Hematopoietic multipotent progenitor cell treated with erythropoietin and hydrocortisone succinate and interleukin-3 and kit ligand, for 15 days (in vitro differentiated cells): Measurements from ENCODE around the gene BRD2.
"Not testable (repeated sequence)": the region's sequence is repeated elsewhere in the genome, so short reads cannot be mapped to it uniquely, and the experiment has no call there.

ENCODE experiments used
- DNase-seq: peaks from one replicate; pipeline ENCODE4 v3.0.0-alpha.2; 2015; ENCODE audit warnings: low spot score

Gene BRD2

DNA sequence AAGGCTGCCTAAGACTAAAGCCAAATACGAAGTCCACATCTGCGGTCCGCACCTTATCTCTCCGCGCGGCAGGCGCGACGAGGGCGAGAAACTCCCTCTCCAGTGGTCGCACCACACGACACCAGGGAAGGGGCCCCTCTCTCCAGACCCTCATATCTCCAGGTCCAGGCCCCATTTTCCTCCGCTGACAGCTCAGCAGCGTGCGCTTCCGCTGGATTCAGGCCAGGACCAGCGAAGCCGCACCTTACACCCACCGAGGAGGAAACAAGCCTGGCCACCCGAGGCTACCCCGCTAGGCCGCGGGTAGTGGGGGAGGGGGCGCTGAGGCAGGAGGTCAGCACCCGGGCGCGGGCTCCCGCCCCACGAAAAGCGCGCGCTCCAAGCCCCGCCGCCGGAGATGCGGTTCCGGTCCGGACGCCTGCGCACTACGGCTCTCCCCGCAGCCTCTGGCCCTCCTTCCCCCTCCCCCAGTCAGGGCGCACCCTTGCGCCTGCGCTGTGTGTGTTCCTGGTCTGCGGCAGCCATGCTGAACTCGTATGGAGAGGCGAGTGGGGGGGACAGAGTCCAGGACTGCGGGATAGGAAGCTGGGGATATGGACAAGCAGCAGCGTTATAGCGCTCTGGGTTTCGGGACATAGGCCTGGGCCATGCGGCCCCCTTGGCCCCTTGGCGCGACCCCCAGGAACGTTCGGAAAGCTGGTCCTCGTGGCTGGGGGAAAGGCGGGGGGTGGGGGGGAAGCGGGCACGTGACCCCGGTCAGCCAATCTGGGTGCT, at the start of gene BRD2:
TSS of gene BRD2 (plus strand) at position 502 of the 774 bp plus-strand sequence. CDS start 4,305 bp downstream, outside the sequence.
- DNase-seq: peak; percentile 97

DNA sequence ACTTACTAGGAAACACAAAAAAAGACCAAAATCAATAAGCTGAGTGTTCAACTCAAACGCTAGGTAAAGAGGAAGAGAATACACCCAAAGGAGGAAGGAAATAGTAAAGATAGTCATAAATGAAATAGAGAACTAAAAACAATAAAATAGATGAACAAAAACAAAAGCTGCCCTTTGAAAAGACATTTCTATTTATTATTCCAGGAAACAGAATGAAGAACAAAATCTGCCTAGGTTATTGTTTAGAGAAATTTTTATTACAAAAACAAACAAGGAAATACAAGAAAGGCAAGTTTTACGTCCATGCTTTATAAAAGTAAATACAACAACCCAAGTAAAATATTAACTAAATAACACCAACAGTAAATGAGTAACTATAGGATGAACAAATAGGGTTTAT, 47.7 kb upstream of the BRD2 start:
- DNase-seq: no peak

DNA sequence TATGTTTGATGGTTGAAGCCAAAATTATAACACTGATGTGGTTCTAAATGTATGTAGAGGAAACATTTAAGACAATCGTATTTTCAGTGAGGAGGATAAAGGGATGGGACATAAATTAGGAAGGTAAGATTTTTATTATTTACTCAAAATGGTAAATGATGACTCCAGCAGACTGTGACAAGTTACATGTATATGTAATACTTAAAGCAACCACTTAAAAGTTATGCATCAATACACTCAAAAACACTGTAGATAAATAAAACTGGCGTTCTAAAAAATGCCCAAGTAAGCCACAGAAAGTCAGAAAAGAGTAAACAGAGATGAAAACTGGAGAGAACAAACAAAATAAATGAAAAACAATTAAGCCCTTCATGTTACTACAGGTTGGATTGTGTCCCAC, 46.3 kb upstream of the BRD2 start:
- no peak for DNase-seq

DNA sequence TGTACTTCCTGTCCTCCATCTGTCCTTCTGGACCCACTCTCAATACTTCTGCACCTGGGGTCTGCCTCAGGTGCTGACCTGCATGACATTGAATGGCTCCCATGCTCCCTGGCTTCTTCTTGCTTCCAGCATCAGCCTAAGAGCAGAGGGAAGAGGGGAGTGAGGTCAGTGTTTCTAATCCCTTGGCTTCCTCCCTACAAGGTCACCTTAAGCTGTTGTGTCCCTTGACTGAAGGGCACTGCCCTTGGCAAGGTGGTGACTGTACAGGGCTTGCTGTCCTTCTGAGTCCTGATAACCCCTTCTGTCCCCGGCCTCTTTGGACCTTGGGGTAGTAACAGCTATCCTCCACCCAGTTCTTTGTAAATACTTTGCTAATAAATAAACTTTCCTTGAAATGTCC, 37.2 kb upstream of the BRD2 start:
- DNase-seq: no peak

DNA sequence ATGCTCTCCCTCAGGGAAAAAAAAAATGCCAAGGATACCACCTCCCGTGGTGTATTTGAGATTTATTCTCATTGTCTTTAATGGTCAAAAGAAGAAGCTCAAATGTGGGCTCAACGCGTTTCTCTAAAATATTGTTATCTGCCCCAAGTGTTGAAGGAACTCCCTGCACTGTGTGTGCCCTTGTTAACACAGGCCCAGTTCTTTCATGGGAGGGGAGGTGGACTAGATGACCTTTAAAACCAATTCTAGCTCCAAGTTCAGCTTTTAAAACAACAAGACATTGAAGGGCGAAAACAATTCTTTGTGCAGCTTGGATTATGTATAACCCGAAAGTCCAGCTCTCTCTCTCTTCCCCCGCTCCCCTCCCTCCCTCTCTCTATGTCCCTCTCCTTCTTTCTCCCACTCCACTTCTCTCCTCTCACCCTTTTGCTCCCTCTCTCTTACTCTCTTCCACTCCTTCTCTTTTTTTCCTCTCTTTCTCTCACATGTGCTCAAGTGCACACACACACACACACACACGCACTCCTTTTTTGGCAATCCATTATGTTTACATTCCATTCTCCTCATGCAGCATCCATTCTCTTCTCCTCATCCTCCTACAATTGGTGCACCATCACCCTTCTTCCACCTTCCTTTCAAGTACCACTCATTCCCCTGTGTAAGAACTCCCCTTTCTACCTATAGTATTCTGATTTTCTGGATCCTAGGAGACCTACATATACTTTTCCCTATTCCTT, 36.1 kb upstream of the BRD2 start:
- no peak for DNase-seq

DNA sequence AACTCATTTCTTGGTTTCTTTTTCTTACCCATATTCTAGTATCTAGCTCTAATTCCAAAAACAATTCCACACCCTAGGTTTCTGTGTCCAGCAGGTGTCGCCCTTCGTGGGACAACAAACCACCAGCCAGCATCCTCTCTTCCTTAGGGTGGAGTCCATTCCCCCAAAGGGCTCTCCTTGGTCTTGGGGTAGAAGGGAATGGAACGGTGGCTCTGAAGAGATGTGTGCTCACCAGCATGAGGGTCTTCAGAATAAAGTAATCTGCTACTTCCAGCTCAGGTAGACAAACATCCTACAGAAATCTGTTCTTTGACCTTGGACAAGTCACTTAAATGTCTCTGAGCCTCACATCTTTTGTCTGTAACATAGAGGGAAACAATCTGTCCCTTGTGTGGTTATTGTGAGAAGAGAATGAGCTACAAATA, 34.7 kb upstream of the BRD2 start:
- peak; percentile 85 for DNase-seq

DNA sequence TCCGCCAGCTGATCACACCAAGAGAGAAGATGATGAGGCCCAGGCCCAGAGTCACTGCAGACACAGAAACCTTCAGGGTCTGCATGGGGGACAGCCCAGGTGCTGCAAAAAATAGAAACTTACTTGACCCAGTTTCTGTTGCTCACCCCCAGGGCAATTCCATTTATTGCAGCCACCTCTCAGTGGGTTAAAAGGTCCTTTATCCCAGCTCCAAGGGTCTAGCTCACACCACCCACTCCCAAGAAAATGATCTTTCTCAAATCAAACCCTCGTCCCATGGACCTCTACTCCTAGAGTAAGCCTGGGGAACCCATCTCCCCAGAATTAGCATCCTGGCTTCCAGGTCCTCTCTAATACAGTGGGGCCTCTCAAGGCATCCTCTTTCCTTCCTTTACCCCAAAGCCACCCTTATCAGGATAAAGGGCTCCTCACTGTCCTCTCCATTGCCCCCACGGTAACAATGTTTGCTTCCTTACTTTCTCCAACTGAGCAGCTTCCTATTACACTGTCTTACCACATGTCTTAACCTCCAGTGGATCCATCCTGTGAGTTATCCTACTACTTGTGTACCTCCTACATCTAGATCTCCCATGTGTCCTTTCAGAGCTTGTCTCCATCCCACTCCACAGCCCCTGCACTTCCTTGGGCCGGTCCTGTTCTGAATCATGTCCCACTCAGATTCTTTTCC, 32.7 kb upstream of the BRD2 start:
- no peak for DNase-seq

DNA sequence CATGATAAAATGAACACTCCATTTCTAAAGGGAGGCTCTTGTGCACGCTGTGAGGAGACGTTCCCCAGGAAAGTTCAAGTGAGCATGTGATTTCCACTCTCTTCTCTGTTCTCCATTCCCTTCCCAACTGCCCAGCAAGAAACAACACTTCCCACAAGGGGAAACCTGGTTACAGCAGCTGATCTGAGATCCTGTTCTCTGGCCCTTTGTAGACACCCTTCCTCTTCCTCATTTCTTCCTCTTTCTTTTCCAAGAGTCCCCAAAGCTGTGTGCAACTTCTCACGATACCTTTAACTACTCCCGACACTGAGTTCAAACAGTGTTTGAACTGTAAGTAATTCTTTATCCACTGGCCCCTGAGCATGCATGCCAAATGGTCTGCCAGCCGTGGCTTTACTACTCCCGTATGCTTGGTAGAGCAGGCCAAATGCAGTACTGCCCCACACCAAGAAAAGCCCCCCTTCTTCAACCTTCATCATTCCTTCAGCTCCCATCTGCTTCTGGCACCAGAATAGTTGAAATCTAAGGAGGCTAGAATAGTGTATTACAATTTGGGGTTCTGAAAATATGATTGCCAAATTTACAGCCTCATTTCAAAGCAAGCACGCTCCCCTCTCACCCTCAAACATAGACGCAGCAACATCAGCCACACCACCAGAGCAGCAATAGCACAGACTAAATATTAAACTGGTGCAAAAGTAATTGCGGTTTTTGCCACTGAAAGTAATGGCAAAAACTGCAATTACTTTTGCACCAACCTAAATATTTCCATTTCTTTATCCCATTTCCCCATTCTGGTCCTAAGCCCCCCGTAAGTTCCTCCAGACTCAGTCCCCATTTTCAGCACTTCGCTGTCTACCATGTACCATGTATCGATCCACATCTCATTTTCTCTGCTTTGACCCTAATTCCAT, 31.9 kb upstream of the BRD2 start:
- DNase-seq: no peak

DNA sequence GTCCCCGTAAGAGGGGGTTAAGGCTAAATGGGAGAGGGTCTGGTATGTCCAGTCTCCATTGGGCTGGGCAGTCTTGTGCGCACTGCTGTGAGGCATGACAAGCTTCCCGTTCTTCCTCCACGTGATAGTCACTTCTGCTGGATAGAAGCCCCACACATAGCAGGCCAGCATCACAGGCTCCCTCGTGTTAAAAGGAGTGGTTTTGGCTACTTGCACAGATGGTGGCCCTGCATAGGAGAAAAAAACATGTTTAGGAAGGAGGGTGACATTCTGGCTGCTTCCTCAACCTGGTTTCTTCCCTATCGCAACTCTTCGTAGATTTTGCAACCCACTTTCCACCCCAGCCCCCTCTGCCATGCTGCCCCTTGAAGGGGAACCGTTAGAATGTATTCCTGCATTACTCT, 31.2 kb upstream of the BRD2 start:
- DNase-seq: no peak

DNA sequence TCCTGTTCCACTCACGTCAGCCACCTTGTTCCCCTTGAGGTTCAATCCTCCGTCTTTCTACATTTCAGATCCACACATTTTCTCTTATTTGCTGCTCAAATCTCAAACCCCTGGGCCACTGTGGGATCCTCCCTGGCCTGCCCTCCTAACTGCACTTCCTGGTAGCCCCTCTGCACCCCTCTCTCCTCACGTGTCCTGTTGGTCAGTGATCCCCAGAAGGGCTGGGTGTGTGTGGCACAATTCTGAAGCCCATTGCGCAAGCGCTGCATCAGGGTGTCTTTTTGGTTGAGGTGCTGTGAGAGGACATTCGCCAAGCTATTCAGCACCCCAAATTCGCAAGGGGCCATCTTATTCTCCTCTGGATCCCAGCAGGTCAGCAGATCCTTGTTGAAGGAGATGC, 29.9 kb upstream of the BRD2 start:
- no peak for DNase-seq

DNA sequence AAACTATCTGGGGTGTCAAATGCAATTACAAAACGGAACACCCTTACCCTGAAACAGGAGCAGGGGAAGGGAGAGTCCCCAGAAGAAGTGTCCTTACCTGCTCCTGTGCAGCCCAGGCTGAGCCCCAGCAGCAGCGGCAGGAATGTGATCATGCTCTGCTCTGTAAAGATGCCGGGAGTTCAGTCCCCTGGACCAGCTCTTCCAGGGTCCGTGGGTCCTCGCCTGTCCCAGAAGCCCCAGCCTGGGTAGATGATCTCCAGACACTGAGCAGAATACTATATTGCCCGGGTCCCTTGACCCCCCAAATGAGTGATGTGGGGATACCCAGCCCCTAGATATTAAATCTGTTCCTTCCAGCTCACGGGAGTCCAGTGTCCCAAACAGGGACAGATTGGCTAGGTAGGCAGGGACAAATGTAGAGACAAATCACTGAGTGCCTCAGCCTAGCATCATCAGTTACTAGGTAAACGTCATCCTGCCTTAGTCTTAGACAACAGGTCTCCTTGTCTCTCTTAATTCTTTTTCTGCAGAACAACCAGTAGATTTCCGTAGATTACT, 27.7 kb upstream of the BRD2 start, which contains the start of gene HLA-DMB:
TSS of gene HLA-DMB (minus strand) at position 373 of the 558 bp plus-strand sequence. CDS start at position 152, 221 bp downstream.
- DNase-seq: peak; percentile 44

DNA sequence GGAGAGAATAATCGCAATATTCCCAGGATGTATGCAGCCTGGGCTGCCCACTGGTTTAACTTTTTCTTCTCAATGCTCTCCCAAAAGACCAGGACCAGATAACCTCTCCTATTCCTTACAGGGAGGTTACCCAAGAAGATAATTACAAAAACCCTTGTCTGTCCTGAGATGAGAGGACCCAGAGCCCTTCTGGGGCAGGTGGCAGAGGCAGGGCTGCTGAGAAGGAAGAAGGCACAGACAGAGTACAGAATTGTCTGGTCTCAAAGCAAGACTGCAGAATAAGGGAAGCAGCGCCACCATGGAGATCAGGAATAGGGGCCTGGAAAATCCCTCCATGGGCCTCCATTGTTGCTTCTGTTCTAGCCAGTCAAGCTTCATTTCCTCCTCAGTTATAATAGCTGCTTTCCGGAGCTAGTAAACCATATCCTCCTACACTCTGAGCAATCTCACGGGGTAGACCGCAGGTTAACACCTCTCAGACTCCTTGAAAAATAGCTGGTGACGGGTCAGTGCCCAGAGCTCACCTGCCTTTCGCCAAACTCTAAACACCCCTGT, 27.1 kb upstream of the BRD2 start:
- DNase-seq: no peak

DNA sequence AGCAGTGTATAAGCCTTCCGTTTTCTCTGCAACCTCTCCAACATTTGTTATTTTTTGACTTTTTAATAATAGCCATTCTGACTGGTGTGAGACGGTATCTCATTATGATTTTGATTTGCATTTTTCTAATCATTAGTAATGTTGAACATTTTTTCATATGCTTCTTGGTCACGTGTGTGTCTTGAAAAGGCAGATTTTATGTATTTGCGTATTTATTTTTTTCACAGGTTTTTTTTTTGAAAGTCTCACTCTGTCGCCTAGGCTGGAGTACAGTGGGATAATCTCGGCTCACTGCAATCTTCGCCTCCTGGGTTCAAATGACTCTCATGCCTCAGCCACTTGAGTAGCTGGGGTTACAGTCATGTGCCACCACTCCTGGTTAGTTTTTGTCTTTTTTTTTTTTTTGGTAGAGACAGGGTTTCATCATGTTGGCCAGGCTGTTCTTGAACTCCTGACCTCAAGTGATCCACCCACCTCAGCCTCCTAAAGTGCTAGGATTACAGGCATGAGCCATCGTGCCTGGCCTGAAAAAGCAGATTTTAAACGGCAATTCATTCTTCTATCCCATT, 25.8 kb upstream of the BRD2 start:
- not testable (repeated sequence) for DNase-seq

DNA sequence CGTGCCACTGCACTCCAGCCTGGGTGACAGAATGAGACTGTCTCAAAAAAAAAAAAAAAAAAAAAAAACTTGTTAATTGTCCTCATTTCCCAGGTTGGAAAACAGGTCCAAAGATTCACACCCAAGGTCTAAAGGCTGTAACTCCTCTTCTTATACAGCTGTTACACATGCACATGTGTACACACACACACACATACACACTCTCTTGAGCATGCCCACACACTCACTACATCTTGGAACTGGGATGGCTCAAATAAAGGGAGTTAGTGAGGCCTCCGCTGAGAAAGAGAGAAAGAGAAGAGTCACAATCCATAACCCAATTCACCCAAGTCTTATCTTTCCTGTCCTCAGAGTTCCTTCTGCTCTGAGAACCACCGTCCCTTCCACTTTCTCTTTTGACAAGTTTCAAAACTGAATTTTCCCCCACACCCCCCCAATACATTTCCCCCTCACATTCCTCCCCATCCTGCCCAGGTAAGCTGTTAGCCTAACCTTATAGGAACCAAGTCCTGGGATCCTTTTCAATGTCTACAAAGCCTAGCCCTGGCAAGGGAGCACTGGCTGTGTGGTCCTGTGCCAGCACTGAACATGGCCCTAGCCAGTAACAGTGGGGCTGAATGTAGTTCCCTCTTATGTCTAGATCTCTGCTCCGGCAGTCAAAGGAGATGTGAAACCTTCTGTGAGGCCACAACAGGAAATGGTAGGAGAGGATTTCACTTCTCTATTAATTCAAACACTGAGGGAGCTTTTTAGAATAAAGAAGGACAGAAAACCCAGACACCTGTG, 24.3 kb upstream of the BRD2 start:
- DNase-seq: no peak

DNA sequence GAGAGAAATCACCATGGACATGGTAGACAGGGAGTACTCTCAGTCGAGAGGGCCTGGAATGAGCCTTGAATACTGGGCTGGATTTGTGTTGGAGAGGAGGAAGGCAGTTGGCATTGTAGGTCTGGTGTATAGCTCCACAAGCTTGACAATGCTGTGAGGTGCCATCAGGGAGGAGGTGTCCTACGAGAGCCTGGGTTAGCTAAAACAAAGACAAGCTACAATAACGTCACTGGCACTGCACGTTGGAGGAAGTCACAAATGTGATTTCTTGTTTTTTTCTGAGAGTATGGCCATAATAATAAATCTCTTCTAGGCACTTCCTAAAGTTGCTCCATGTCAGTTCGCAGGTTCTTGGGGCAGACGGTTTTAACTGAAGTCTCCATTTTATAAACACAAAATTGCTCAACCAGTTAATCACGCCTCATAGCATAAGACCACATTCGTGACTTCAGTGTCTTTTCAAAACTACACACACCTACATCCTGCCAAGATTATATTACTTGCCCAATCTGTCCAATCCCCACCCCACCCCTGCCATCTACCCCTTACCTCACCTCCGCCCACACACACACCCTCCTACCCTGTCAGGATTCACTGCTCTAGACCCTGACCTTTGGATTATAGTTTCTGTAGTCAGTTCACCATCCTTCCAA, 23.2 kb upstream of the BRD2 start:
- no peak for DNase-seq

DNA sequence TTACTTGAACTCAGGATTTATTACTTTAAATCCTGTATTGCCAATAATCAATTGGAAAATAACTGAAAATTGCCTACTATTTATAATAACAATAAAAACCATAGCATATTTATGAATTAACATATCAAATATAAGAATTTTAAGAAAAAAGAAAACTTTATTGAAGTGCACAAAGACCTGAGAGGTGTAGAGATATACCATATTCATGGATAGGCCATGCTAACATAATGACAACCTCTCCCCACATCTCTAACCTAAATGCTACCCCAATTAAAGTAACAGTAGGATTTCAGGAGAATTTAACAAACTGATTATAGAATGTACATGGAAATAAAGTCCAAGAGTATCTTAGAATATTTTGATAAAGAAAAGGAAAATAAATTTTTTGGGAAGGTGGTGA, 22.4 kb upstream of the BRD2 start:
- DNase-seq: no peak

DNA sequence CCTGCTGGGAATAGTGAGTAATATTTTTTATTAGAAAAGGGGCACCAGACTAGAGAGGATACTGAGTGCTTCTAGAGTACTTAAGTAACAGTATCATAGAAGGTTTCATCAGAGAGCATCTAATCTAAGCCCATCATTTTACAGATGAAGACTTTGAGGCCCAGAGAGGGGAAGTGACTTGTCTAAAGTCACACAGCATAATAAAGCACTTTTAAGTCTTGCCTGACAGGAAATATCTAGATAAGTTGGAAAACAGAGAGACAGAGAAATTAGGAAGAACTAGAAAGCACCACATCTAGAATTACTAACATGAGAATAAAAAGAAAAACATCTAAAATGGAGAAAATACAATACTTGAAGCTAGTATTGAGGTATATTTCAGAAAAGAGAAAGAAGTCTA, 21.5 kb upstream of the BRD2 start:
- no peak for DNase-seq

DNA sequence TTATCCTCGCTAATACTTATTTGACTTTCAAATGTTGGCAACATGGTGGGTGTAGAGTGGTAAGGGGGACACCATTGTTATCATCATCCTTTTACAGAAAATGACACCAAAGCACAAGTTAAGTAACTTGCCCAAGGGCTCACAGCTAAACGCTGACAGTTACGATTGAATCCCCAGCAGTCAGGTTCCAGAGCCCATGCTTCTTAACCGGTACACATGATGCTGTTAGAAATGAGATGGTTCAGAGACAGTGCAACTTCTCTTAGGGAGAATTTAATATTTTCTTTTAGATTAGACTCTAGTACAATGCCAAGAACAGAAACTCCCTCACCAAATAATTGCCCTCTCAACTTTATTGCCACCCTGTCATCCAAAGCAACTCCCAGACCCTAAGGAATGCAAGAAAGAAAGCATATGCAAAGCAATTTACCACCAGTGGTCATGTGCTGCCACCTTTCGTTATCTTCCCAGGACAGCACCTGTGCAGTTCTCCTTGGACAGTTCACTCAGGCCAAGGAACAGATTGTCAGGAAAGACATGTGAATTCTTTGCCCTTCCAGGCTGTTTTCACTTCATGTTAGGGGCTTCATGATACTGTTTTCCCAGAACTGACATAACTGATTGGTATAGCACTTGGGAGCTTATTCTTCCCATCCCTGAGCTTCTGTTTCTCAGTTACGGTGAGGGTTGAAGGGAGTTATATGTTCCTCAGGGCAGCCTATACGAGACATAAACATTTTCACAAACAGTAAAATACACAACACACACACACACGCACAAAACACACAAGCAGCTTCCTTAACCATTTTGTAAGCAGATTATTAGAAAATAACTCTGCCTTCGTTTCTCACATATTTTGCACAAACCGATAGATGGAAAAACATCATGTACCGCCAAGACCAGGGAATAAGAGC, 20.6 kb upstream of the BRD2 start:
- DNase-seq: peak; percentile 21
